HS-5 (cell line): ENCODE data around the gene TH.

ENCODE experiments used
- DNase-seq: peaks from one replicate; pipeline ENCODE4 v3.0.0-alpha.2; 2012; ENCODE audit warnings: low read depth

TH gene

DNA sequence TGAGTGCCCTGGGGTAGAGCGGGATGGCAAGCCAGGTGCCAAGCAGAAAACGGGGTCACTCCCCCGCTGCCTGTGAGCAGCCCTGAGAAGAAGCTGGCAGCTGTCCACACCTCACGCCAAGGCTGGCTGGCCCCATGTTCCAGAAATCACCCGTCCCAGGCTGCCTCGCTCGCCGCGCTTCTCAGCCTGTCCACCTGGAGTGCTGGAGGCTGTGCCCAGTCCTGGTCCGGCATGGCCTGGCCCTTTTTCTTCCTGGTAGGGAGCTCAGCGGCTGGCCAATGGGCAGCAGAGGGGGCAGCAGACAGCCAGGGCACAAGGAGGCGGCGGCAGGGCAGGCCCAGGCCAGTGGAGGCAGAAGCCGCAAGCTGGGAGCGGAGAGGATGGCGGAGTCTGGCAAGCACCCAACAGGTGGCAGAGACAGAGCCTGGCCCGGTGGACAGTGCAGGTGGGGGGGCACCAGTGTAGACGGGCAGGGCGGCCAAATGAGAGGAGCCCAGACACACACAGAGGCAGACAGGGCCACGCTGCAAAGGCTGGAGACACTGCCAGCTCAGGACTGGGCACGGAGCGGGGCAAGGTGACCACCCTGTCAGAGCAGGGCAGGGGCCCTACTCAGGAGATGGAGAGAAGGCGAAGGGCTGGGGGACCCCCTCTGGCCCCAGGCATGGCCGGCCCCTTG, 37.2 kb upstream of the TH start:
- no peak for DNase-seq

DNA sequence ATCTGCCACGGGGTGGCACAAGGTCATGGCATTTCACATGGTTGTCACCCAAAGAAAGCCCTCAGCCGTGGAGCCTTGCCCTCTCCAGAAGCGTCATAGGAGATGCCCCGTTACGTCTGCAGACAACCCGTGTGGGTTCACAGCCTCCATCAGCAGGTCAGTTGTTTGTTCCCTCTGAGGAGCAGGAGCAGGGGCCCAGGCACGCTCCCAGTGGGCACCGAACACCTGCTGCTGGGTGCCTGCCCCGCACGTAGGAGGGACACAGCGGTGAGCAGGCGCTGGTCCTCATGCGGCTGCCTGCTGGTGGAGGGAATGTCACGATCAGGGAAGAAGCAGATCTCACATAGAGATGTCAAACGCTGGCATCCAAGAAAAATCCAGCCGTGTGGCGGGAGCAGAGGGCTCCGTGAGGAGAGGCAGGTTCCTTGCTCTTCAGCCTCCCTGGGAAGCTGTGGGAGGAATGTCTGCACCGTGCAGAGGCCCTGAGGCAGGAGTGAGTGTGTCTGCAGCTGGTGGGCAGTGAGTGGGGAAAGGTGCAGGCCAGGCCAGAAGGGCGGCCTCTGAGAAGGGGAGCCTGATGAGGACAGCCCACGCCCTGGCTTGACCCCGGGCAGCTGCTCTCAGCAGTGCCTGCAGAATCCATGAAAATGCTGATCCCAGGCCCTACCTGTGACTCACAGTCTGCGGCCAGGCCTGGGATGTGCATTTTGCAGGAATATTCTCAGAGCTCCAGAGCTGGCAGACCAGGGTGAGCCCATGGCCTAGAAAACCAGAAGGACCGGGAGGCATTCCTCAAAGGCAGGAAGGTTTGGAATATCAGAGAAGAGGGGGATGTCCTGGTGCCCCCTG, 36.4 kb upstream of the TH start:
- DNase-seq: no peak

DNA sequence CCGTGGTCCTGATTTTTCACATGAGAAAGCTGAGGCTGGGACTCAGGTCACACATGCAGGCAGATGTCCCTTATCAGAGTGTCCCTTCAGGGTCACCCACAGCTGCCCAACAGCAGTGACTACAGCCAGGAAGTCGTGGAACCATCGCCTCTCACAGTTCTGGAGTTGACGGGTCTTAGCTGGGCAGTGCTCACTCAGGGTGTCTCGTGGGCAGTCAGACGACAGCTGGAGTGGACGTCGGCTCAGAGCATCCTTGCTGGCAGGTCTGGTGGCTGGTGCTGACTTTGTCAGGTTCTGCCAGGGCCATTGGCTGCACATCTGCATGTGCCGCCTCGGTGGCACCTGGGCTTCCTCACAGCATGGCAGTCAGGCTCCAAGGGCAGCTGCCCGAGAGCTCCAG, 35.6 kb upstream of the TH start:
- no peak for DNase-seq

DNA sequence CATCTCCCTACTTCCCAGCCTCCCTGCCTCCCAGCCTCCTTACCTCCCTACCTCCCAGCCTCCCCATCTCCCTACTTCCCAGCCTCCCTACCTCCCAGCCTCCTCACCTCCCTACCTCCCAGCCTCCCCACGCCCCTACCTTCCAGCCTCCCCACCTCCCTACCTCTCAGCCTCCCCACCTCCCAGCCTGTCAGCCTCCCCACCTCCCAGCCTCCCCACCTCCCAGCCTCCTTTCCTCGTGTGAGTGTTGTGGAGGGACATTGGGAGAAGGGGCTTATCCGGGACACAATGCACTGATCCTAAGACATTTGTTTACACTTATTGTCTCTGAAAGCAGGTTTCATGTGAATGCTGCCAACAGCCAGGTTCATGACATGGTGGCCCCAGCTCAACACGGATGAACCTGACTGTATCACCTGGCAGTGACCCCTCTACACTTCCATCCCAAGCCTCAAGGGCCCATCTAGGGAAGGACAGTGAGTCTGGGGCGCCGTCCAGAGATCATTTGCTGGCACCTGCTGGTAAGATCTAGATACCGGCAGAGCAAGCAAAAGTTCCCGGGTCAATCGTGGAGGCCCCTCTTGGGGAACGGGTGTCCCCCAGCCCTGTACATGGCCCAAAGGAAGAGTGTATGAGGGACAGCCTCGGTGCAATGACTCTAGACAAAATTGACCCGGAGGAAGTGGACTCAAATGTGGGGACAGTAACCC, 34.5 kb upstream of the TH start:
- no peak for DNase-seq

DNA sequence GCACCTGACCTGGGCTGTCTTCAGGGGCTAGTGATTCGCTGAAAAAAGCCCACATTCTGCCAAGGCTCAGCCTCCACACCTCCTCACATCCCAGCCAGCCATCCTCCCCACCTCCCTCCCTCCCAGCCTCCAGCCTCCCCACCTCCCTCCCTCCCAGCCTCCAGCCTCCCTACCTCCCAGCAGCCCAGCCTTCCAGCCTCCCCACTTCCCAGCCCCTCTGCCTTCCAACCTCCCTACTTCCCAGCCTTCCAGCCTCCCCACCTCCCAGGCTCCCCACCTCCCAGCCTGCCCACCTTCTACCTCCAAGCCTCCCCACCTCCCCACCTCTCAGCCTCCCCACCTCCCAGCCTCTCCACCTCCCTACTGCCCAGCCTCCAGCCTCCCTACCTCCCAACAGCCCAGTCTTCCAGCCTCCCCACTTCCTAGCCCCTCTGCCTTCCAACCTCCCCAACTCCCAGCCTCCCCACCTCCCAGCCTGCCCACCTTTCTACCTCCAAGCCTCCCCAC, 33.7 kb upstream of the TH start:
- no peak for DNase-seq

DNA sequence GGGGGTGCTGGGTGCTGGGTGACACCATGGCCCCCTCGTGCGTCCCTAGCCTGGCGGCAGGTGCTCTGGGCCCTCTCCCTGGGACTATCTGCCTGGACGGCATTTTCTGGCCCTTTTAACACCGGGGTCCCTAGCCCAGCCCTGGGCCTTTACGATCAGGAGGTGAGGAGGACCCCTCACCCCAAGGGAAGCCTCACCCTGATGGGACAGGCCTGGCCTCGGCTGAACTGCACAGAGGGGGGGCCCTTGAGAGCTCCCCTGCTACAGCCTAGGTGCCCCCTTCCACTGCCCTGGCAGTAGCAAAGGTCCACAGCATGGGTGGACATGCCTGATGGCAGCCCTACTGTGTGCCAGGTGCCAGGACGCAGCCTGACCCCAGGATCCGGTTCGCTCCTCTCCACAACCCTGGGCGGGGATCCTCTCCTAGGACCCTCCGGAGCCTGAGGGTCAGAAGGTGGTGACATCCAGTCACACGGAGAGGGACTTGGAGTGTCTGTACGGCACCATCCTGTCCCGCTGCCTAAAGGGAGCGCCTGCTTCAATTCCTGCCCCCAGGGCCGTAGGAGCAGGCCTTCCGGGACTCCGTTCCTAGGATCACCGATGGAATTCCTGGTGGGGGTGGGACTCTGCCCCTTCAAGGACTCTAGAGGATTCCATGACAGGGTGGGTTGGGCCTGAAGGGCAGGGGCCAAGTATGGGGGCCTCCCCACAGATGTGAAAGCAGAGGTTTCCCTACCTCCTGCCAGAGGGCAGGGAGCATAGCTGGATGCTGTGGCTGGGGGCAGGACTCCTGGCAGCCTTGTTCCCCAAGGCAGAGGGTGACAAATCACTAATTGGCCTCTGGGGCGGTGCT, 33.0 kb upstream of the TH start:
- no peak for DNase-seq

DNA sequence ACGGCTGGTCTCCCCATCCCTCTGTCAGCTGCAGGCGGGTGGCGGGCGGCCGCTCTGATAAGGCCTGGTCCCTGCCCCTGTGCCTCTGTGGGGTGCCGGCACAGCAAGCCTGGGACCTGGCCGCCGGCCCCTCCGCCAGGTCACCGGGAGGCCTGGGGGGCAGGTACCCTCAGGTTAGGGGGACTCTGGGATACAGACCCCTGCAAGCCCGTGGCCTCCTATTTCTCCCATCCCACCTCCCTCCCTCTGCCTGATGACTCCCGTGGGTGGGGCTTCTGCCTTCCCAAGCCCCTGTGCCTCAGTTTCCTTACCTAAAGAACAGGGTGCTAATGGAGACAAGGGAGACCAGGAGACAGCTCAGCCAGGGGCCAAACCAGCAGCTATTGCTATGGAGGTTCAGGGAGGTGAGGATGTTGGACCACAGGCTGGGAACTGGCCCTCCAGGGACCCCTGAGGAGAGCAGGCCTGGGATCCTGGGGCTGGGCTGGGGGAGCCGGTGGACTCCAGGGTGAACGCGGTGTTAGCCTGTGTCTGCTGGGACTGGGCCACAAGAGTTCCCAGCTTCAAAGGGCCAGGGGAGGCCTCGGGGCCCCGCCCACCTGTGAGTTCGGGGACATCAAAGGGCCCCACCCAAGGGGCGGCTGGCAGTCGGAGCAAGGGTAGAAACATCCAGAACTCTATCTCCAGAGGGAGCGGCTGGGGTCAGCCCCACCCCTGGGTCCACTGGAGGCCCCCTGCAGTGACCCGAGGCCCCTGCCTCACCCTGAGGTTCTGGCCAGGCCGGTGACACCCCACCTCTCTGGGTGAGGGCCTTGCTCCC, 32.0 kb upstream of the TH start:
- no peak for DNase-seq

DNA sequence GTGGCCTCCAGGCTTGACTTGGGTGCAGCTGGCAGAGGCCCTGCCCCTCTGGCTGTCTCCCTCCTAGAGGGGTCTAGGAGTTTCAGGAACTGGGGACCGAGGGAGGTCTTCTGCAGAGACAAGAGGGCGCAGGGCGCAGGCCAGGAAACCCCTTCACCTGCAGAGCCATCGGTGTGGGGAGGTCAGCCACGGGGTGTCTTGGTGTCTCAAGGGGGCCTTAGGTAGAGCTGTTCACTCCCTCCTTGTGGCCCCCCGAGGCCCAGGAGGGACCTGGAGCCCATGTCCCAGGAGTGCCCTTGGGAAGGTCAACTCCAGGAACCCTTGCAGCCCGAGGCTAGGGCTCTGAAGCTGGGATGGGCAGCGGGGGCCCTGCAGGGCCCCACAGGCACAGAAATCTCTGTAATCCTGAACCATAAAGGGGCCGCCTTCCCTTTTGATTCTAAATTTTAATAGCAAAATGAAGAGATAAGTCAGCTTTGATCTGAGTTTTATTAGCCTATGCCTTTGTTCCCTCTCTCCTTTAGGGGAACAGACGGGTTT, 31.4 kb upstream of the TH start:
- no peak for DNase-seq

DNA sequence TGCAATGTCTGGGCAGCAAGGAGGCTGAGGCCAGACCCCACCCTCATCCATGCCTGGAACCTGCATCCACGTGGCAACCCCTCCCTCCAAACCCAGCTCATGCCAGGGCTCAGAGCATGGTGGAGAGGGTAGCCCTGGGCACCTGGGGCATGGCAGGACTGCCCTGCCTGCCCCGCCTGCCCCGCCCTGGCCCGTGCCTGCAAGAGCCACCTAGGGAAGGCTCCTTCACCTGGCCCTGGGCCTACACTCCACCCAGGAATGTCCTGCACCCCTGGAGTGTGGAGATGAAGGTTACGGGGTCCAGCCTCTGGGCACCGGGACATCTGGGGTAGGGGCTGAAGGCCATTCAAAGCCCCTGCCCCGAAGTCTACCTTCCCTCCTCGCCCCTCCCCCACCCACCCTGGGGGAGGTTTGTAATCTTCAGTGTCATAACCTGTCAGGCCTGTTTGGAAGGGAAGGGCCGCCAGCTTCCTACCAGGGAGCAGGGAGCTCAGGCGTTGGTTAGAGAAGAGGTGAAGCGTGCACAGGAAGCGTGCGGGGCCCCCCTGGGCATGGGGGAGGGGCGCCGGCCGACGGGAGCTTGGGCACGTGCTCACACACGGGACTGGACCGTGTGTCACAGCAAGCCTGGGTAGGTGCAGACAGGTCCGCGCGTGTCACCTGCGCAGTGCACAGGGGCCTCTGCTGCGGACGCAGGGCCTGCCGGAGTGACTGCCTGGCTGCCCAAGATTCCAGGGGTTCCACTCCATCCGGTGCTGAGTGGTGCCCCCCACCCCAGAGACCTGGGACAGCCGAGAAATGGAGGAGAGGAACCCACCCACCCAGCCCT, 30.7 kb upstream of the TH start:
- DNase-seq: no peak

DNA sequence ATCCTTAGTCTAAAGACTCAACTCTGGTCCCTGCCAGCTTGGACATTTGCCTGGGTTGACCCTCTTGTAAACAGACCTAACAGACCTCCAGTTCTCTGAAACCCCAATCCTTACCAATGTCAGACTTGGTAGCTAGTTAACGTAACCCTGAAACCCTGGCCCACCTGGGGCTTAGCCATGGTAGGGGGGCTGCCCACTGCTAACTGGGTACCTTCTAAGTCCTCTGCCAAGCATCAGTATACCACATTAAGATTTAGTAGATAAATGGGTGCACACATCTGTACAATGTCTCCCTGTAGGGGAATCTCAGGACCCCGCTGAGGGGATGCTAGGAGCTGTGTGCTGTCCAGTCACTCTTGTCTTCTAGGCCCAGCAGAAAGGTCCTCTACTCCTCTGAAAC, 29.9 kb upstream of the TH start:
- no peak for DNase-seq

DNA sequence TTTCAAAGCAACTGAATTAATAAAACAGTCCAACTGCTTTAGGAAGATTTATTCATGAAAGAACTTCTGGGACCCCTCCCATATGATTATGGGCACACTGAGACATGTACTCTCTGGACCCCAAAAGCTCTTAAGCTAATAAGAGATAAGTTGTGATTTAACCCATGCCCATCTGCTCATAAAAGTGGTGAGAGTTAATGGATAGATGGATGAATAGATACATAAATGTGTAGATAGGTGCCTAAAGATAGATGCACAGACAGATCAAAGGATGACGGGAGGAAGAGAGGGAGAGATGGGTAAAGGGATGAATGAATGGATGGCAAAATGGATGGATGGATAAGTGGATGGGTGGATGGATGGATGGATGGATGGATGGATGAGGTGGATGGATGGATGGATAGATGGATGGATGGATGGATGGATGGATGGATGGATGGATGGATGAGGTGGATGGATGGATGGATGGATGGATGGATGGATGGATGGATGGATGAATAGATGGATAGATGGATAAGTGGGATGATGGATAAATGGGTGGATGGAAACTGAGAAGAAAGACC, 29.4 kb upstream of the TH start:
- no peak for DNase-seq

DNA sequence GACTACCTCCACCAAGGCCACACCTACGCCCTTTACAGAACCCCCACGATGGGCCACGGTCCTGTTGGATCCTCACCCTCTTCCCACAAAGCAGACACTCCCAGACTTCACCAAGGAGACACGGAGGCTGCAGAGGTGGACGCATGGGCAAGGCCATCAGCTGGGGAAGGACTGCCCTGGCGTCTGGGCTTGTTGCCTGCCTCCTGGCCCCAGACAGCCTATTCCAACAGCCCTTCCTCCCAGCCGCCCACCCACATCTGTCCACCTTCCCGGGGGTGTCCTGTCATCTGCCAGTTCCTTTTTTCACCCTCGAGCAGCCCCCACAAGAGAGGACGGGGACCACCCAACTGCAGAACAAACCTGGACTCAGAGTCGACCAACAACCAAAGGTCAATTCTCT, 28.9 kb upstream of the TH start:
- DNase-seq: no peak

DNA sequence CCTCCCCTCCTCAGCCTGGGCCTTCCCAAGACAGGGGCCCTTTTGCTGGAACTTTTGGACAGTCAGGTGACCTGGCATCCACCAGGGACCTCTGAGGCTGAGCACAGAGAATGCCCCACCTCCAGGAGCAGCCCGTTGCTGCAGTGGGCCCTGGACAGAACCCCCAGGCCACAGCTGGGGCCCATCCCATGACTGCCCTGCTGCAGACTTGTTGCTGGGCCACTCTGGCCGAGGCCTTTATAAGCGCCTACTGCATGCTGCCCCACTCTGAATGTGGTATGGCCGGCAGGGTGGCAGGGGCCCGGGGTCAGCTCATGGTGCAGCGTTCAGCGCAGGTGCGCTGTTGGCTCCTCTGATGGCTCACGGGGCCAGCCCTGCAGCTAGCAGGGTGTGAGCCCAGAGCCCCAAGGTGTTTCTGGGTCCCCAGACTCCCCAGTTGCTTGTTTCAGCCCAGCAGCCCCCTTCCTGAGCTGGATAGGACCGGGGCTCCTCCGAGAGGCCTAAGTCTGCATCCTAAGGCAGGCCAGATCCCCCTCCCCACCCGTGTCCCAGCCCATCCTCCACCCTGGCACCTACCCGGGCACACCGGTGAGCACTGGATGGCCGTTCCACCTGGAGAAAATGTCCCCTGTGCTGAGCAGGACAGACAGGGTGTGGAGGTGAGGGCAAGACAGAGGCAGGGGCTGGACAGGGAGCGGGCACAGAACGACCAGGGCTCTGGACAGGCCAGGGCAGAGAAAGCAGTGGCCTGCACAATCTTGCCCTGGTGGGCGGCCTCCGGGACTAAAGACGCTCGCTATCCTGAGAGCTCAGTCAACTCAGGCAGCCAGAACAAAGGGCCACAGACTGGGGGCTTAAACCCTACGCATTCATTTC, 28.1 kb upstream of the TH start:
- DNase-seq: no peak

DNA sequence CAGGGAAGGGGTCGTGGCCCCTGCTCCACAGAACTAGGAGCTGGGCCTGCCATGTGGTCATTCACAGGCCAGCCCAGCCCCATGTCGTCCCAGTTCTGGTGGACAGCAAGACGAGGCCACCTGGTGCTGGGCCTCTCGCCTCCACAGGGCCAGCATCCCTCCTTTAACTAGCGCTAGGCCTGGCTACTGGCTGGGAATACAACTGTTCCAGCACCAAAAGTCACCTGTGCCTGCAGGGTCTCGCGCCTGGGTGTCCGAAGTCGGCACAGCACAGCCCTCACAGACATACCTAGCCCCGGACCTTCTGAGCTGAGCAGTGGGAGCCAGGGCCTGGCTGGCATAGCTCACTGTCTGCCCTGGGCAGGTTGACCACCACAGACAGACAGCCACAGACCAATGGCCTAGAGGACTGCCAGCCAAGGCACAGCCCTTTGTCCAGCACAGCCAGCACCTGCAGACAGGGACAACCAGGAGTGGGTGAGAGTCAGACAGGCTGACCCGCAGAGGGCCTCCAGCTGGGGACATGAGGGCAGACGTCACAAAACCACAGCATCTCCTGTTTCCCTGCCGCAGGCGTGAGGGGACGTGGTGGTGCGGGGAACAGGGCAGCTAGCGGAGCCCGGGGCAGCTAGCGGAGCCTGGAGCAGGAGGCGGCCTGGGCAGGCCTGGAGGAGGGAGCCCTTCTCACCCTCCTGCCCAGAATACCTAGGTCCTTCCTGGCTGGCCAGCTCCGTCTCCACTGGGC, 27.2 kb upstream of the TH start:
- no peak for DNase-seq

DNA sequence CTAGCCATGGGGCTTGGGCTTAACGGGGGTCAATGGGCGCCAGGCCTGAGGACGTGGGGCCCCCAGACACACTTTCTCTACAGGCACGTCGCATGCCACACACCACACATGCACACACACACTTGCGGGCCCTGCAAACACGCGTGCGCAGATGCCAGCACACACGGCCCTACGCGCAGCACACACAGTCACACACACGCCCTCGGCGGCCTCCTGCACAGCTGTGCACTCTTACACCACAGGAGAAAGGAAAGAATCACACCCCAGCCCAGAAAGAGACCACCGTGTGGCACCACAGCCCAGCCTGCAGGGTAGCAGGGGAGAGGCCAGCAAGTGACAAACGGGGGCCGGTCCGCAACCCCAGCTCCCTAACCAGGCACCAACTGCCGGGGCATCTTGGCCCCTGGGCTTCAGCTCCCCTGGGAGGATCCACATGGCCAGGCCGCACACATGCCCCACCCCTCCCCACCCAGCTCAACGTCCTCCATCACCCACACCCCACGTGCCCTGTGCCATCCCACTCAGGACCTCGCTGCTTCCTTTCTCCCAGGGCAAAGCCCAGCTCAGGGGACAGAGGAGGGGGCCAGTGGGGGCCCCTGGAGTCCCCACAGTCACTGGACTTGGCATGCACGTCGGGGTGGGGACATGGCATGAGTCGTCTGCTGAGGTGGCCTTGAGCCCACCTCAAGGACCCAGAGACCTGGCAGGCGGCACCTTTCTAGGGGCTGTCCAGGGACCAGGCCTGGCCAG, 26.3 kb upstream of the TH start:
- DNase-seq: no peak

DNA sequence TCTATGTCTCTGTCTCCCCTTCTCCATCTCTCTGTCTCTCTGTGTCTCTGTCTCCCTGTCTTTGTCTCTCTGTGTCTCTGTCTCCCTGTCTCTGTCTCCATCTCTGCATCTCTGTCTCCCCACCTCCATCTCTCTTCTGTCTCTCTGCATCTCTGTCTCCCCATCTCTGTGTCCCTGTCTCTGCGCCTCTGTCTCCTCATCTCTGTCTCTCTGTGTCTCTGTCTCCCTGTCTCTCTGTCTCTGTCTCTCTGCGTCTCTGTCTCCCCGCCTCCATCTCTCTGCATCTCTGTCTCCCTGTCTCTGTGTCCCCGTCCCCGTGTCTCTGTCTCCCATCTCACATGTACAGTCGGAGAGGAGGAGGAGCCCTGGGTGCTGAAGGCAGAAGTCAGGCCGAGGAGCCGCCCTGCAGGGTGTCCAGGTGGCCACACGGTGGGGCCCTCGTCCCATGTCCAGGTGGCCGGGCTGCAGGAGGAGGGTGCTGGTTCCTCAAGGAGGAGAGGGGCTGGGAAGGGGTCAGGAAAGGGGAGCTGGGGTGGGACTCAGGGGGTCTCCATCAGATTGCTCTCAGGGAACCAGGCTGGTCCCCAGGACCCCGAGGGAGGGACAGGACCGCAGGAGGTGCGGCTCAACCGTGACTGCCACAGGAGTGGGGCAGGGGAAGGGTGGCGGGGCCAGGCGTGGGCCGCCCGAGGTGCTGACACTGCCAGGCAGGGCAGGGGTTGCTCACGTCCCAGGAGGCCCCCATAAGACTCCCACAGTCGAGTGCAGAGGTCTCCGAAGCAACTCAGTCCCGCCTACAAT, 25.6 kb upstream of the TH start:
- DNase-seq: peak; percentile 3
